GM12875 (cell line): ENCODE data around the gene FOXO3B.
"Not testable (repeated sequence)": the region's sequence is repeated elsewhere in the genome, so short reads cannot be mapped to it uniquely, and the experiment has no call there.

ENCODE experiments used
- H3K4me3 ChIP-seq: one replicate; pipeline ENCODE4 v1.5.1; 2011; ENCODE audit warnings: low read depth, low read length, control low read depth
- TF ChIP-seq, protein P1 (sequence below): IDR thresholded peaks from 2 replicates; pipeline ENCODE4 v1.5.1; 2011; ENCODE audit warnings: low read depth, mild to moderate bottlenecking, control low read depth, inconsistent platforms, low read length, moderate library complexity, borderline replicate concordance; ENCODE audit not compliant: insufficient read depth

Gene FOXO3B

DNA sequence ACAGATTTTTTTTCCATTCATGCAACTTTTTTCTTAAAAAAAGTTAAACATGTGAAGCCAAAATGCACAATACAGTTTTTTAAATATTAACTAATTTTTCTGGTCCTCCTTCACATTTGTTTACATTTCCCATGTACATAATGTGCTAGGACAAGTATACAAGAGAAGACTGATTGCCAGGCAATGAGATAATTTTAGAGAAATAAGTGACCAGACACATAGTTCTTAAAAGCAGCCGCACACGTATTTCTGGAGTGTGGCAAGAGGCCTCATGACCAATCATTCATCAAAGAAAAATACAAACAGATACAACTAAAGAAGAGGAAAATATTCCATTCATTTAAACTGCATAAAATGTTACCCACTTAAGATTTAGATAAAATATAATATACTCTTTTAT is 15.8 kb downstream of the FOXO3B start:
- H3K4me3 ChIP-seq = not testable (repeated sequence)

DNA sequence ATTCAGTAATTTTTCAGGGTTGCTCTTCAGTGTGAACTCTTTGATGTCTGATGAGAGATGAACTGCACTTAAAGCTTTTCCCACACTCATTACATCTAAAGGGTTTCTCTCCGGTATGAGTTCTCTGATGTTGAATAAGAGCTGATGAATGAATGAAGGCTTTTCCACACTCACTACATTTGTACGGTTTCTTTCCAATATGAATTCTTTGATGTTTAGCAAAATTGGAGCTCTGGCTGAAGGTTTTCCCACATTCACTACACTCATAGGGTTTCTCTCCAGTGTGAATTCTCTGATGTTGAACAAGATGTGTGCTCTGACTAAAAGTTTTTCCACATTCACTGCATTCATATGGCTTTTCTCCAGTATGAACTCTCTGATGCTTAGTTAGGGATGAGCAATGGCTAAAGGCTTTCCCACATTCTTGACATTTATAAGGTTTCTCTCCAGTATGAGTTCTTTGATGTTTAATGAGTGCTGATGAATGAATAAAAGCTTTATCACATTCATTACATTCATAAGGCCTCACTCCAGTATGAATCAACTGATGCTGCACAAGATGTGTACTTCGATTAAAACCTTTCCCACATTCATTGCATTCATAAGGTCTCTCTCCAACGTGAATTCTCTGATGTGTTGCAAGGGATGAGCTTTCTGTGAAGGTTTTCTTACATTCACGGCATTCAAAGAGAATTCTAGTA is 20.0 kb downstream of the FOXO3B start:
- not testable (repeated sequence) for H3K4me3 ChIP-seq

DNA sequence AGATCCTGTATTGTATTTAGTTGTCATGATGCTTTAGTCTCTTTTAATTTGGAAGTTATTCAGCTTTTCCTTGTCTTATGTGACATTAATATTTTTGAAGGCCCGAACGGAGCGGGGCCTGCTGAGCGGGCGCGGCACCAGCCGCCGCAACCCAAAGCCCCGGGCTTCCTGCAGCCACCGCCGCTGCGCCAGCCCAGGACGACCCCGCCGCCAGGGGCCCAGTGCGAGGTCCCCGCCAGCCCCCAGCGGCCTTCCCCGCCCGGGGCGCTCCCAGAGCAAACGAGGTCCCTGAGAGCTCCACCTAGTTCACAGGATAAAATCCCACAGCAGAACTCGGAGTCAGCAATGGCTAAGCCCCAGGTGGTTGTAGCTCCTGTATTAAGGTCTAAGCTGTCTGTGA is 32.0 kb downstream of the FOXO3B start:
- H3K4me3 ChIP-seq = not testable (repeated sequence)

DNA sequence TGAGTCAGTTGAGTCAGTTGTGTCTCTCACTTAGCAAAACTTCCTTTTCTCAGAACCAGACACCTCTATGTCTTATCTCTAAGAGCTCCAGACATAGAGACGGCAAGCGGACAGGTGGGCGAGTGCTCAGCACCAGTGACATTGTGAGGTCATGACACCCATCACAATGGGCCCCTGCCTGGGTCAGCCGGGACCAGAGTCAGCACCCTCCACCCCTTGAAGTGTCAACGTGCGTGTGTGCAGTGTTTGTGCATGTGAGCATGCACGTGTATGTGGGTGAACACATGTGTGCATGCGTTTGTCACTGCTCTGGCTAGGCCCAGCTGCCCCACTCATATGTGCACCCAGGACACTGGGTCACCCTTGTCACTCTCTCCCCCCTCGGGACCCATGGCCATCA is 37.8 kb downstream of the FOXO3B start, which contains the start of gene TBC1D28:
TBC1D28 (minus strand) TSS at position 101 of the 400 bp plus-strand sequence. CDS start 3,039 bp downstream, outside the sequence.
- H3K4me3 ChIP-seq = not testable (repeated sequence)

DNA sequence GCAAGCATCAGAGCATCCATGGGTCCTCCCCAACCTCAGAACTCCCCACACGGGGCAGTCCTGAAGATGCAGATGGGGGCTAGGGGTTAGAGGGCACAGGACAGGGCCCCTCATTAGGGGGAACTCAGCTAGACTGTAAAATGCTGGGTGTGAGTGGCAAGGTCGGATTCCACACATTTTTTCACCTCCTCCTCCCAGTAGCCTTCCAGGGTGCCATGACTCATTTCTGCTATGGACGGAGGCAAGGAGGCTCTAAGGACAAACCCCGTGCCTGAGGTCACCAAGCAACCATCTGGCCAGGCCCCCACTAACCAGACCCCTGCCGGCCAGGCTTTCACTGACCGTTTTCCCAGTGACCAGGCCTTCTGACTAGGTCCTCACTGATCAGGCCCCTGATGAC is 39.0 kb downstream of the FOXO3B start:
- H3K4me3 ChIP-seq = not testable (repeated sequence)

DNA sequence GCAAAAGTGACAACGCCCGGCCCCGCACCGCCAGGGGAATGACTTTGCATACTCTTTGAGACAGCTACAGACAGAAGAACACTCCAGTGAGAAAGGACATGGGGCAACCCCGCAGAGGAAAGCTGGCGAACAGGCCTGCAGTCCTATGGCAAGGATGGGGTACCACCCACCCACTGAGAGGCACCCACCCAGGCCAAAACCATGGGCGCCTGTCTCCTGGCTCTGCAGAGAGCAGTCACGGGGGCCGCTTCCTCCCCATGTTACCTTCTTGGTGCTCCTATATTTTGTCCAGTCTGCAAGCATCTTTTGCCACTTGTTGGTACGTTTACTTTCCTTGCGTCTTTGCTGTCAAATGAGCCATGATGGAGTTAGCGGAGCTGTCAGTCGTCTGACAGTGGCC is 43.8 kb downstream of the FOXO3B start:
- not testable (repeated sequence) for H3K4me3 ChIP-seq

DNA sequence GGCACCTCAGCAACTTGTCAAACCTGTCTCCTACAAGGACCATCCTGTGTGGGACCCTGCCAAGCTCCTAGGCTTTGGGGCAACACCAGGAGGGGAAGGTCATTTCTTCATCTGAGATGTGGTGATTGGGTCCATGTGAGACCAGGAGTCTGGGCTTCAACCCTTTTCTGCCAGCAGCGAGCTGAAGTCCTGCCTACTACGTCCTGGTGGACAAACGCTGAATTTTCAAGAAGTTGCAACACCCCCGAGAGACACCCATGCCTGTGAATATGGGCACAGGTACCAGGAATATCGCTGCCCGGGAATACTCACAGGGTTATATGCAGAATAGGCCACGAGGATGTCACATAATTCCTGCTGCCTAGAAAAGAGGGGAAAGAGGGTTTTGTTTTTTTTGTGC is 45.9 kb downstream of the FOXO3B start:
- H3K4me3 ChIP-seq = not testable (repeated sequence)
- TF ChIP-seq, protein P1, sequence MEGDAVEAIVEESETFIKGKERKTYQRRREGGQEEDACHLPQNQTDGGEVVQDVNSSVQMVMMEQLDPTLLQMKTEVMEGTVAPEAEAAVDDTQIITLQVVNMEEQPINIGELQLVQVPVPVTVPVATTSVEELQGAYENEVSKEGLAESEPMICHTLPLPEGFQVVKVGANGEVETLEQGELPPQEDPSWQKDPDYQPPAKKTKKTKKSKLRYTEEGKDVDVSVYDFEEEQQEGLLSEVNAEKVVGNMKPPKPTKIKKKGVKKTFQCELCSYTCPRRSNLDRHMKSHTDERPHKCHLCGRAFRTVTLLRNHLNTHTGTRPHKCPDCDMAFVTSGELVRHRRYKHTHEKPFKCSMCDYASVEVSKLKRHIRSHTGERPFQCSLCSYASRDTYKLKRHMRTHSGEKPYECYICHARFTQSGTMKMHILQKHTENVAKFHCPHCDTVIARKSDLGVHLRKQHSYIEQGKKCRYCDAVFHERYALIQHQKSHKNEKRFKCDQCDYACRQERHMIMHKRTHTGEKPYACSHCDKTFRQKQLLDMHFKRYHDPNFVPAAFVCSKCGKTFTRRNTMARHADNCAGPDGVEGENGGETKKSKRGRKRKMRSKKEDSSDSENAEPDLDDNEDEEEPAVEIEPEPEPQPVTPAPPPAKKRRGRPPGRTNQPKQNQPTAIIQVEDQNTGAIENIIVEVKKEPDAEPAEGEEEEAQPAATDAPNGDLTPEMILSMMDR = peak; percentile 6; the same call in 1 of the 2 replicates

DNA sequence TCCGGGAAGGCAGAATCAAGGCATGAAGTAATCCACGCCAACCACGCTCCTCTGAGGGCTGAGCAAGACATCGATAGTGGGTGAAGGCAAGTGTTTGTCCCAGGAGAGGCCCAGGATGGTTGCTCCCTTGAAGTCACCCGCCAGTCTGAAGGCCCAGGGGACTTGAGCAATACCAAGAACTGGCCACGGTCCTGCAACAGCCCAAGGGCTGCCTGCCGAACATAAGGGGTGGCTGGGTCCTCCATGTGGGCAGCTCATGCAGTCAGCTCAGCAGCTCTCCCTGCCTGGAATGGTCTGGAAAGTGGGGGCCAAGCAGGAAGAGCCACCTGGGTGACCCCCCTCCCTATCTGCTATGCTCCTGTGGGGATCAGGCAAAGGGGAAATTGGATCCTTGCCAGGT is 46.3 kb downstream of the FOXO3B start:
- not testable (repeated sequence) for H3K4me3 ChIP-seq

DNA sequence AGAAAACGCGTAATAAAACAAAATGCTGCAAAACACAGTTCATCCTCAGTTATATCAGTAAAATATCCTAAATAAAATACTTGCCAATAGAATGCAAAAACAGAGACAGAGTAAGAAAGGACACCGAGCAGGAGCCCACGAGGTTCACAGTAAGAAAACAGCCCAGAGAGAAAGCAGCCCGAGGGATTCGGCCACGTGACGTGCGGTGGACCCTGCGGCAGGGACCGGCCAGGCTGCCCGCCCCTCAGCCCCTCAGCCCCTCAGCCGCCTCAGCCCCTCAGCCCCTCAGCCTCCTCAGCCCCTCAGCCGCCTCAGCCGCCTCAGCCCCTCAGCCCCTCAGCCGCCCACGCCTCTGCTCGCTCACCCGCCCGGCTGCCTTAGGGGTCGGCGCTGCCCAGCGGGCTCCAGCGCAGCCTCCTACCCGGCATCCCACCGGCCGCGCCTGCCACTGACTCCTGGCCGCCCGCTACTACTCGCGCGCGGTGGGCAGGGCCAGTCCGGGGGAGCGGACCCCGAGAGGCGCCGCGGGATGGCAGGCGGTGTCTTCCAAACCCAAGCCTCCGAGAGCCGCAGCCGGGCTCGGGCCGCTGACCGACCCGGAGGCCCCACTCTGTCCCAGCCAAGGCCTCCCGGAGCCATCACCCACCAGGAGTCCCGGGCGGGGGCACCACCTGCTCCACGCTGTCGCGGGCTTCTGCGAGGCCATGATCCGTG is 47.4 kb downstream of the FOXO3B start:
- not testable (repeated sequence) for H3K4me3 ChIP-seq
